ENCODE measurements around the gene TMEM272.

The TMEM272 gene

GRCh38 chr13:51771418-51772104 lies 73.4 kb downstream of the TMEM272 start:
- Histone ChIP-seq H3K36me3 (ENCODE audit: insufficient read depth, low read length) (no peaks in the 10 kb centered on the region), H3K9me3 (ENCODE audit: low read length) (no peaks in the 10 kb centered on the region), H3K4me1 (ENCODE audit: insufficient read depth, low read length) (no peaks in the 10 kb centered on the region), H2AFZ (ENCODE audit: low read depth, low read length) (no peak overlapping the region), H3K27me3 (ENCODE audit: insufficient read depth, low read length) (no peaks in the 10 kb centered on the region), H3K4me3 (ENCODE audit: low read length) (no peak overlapping the region)

GRCh38 chr13:51770681-51771417 lies 74.1 kb downstream of the TMEM272 start:
- peaks cover 4% of the 10 kb centered on the region for H3K36me3 ChIP-seq (ENCODE audit: insufficient read depth, low read length)
- H2AFZ ChIP-seq (ENCODE audit: low read depth, low read length): no peak overlapping the region
- H3K27me3 ChIP-seq (ENCODE audit: insufficient read depth, low read length): no peaks in the 10 kb centered on the region
- no peaks in the 10 kb centered on the region for H3K9me3 ChIP-seq (ENCODE audit: low read length)
- no peak overlapping the region for H3K4me3 ChIP-seq (ENCODE audit: low read length)
- no peaks in the 10 kb centered on the region for H3K4me1 ChIP-seq (ENCODE audit: insufficient read depth, low read length)

- H3K4me3 ChIP-seq (ENCODE audit: low read length): no peak overlapping the region
- peaks cover 4% of the 10 kb centered on the region for H3K36me3 ChIP-seq (ENCODE audit: insufficient read depth, low read length)
- no peak overlapping the region for H2AFZ ChIP-seq (ENCODE audit: low read depth, low read length)
- no peaks in the 10 kb centered on the region for H3K27me3 ChIP-seq (ENCODE audit: insufficient read depth, low read length)
- H3K4me1 ChIP-seq (ENCODE audit: insufficient read depth, low read length): no peaks in the 10 kb centered on the region
- no peaks in the 10 kb centered on the region for H3K9me3 ChIP-seq (ENCODE audit: low read length)
Observed at GRCh38 chr13:51770160-51770559, 74.8 kb downstream of the TMEM272 start.

- Histone ChIP-seq H2AFZ (ENCODE audit: low read depth, low read length) (no peak overlapping the region), H3K4me3 (ENCODE audit: low read length) (no peak overlapping the region), H3K4me1 (ENCODE audit: insufficient read depth, low read length) (peaks cover 5% of the 10 kb centered on the region), H3K36me3 (ENCODE audit: insufficient read depth, low read length) (peaks cover 4% of the 10 kb centered on the region), H3K27me3 (ENCODE audit: insufficient read depth, low read length) (no peaks in the 10 kb centered on the region), H3K9me3 (ENCODE audit: low read length) (no peaks in the 10 kb centered on the region)
Observed at GRCh38 chr13:51769455-51770127, 75.4 kb downstream of the TMEM272 start.

- Histone ChIP-seq H2AFZ (ENCODE audit: low read depth, low read length) (no peak overlapping the region), H3K27me3 (ENCODE audit: insufficient read depth, low read length) (no peaks in the 10 kb centered on the region), H3K9me3 (ENCODE audit: low read length) (no peaks in the 10 kb centered on the region), H3K4me1 (ENCODE audit: insufficient read depth, low read length) (peaks cover 11% of the 10 kb centered on the region), H3K4me3 (ENCODE audit: low read length) (no peak overlapping the region), H3K36me3 (ENCODE audit: insufficient read depth, low read length) (peaks cover 4% of the 10 kb centered on the region)
Observed at GRCh38 chr13:51768976-51769375, 76.0 kb downstream of the TMEM272 start.

- Histone ChIP-seq H3K4me1 (ENCODE audit: insufficient read depth, low read length) (peaks cover 12% of the 10 kb centered on the region), H3K36me3 (ENCODE audit: insufficient read depth, low read length) (peaks cover 4% of the 10 kb centered on the region), H3K27me3 (ENCODE audit: insufficient read depth, low read length) (no peaks in the 10 kb centered on the region), H3K9me3 (ENCODE audit: low read length) (no peaks in the 10 kb centered on the region), H2AFZ (ENCODE audit: low read depth, low read length) (no peak overlapping the region), H3K4me3 (ENCODE audit: low read length) (no peak overlapping the region)
Observed at GRCh38 chr13:51768378-51768921, 76.5 kb downstream of the TMEM272 start.

- no peaks in the 10 kb centered on the region for H3K9me3 ChIP-seq (ENCODE audit: low read length)
- no peak overlapping the region for H2AFZ ChIP-seq (ENCODE audit: low read depth, low read length)
- H3K4me3 ChIP-seq (ENCODE audit: low read length): no peak overlapping the region
- peaks cover 12% of the 10 kb centered on the region for H3K4me1 ChIP-seq (ENCODE audit: insufficient read depth, low read length)
- H3K36me3 ChIP-seq (ENCODE audit: insufficient read depth, low read length): peaks cover 4% of the 10 kb centered on the region
- H3K27me3 ChIP-seq (ENCODE audit: insufficient read depth, low read length): no peaks in the 10 kb centered on the region
Observed at GRCh38 chr13:51767100-51767499, 77.9 kb downstream of the TMEM272 start.

GRCh38 chr13:51765142-51765515 lies 79.8 kb downstream of the TMEM272 start:
- Histone ChIP-seq H3K9me3 (ENCODE audit: low read length) (no peaks in the 10 kb centered on the region), H3K4me3 (ENCODE audit: low read length) (no peak overlapping the region), H3K36me3 (ENCODE audit: insufficient read depth, low read length) (peaks cover 10% of the 10 kb centered on the region), H3K4me1 (ENCODE audit: insufficient read depth, low read length) (peaks cover 12% of the 10 kb centered on the region), H2AFZ (ENCODE audit: low read depth, low read length) (no peak overlapping the region), H3K27me3 (ENCODE audit: insufficient read depth, low read length) (no peaks in the 10 kb centered on the region)

GRCh38 chr13:51764184-51765141 lies 80.5 kb downstream of the TMEM272 start:
- H3K4me3 ChIP-seq (ENCODE audit: low read length): no peak overlapping the region
- no peaks in the 10 kb centered on the region for H3K27me3 ChIP-seq (ENCODE audit: insufficient read depth, low read length)
- no peak overlapping the region for H2AFZ ChIP-seq (ENCODE audit: low read depth, low read length)
- H3K4me1 ChIP-seq (ENCODE audit: insufficient read depth, low read length): peaks cover 12% of the 10 kb centered on the region
- peaks cover 16% of the 10 kb centered on the region for H3K36me3 ChIP-seq (ENCODE audit: insufficient read depth, low read length)
- no peaks in the 10 kb centered on the region for H3K9me3 ChIP-seq (ENCODE audit: low read length)

GRCh38 chr13:51763486-51763885 lies 81.5 kb downstream of the TMEM272 start:
- Histone ChIP-seq H2AFZ (ENCODE audit: low read depth, low read length) (no peak overlapping the region), H3K27me3 (ENCODE audit: insufficient read depth, low read length) (no peaks in the 10 kb centered on the region), H3K4me3 (ENCODE audit: low read length) (no peak overlapping the region), H3K9me3 (ENCODE audit: low read length) (no peaks in the 10 kb centered on the region), H3K36me3 (ENCODE audit: insufficient read depth, low read length) (peaks cover 24% of the 10 kb centered on the region), H3K4me1 (ENCODE audit: insufficient read depth, low read length) (peaks cover 12% of the 10 kb centered on the region)
